Mesothelial cell of epicardium (in vitro differentiated cells): ENCODE data around the gene SSX5. TPM values are rescaled to one million over a fixed set of nuclear protein-coding genes. Genes with fewer than 3 reads are reported as not detected.
"Not testable (repeated sequence)": the region's sequence is repeated elsewhere in the genome, so short reads cannot be mapped to it uniquely, and the experiment has no call there.

Experiments used
- DNase-seq, 2 experiments: peaks; one replicate each; pipeline ENCODE4 v3.0.0; 2021; ENCODE audit warnings: low spot score in 2 of 2; ENCODE audit not compliant: unreplicated experiment in 2 of 2
- H3K27ac Mint-ChIP-seq: 2 replicates; pipeline ENCODE4 v1.8.0; 2021; ENCODE audit warnings: mixed read lengths
- H3K27me3 Mint-ChIP-seq: 2 replicates; pipeline ENCODE4 v1.8.0; 2021; ENCODE audit warnings: low read depth, mixed read lengths
- H3K36me3 Mint-ChIP-seq: 2 replicates; pipeline ENCODE4 v1.8.0; 2021; ENCODE audit warnings: mixed read lengths
- H3K4me1 Mint-ChIP-seq: 2 replicates; pipeline ENCODE4 v1.8.0; 2021; ENCODE audit warnings: mixed read lengths
- H3K4me3 Mint-ChIP-seq: 2 replicates; pipeline ENCODE4 v1.8.0; 2021; ENCODE audit warnings: mild to moderate bottlenecking, moderate library complexity, mixed read lengths
- H3K9me3 Mint-ChIP-seq: 2 replicates; pipeline ENCODE4 v1.8.0; 2021; ENCODE audit warnings: mixed read lengths
- CTCF ChIP-seq: fragments of 200-600 bp; sonication (generic); IDR thresholded peaks from one replicate; pipeline ENCODE4 v1.5.0; 2021; ENCODE audit warnings: antibody characterized with exemption; ENCODE audit not compliant: unreplicated experiment
- total RNA-seq: library from RNA; stranded (reverse); gene quantifications from 3 replicates; pipeline ENCODE4 v1.2.1, GENCODE V29; 2021

The SSX5 gene
- not detected in 3 replicates for total RNA-seq

GRCh38 chrX:48196745-48197201 is at the start of gene SSX5:
SSX5 (minus strand) TSS chrX:48196795; CDS start chrX:48195358, 1,437 bp downstream.
- peaks cover 18% of the 10 kb centered on the region for H3K9me3 Mint-ChIP-seq
- no peaks in the 10 kb centered on the region for H3K27me3 Mint-ChIP-seq
- no peak for TF ChIP-seq CTCF
- DNase-seq = no peak
- no peak within 1 kb of the TSS for H3K4me3 Mint-ChIP-seq
- peaks cover 6% of the 10 kb centered on the region for H3K4me1 Mint-ChIP-seq
- no peak within 1 kb of the TSS for H3K27ac Mint-ChIP-seq
- H3K36me3 Mint-ChIP-seq = no peaks in the 10 kb centered on the region

GRCh38 chrX:48224196-48224595 is 27.6 kb upstream of the SSX5 start:
- peaks cover 21% of the 10 kb centered on the region for H3K9me3 Mint-ChIP-seq
- not testable (repeated sequence) for H3K4me3 Mint-ChIP-seq, H3K36me3 Mint-ChIP-seq, H3K4me1 Mint-ChIP-seq, H3K27me3 Mint-ChIP-seq, DNase-seq, H3K27ac Mint-ChIP-seq

GRCh38 chrX:48214341-48214740 is 17.7 kb upstream of the SSX5 start:
- not testable (repeated sequence) for H3K36me3 Mint-ChIP-seq, H3K27me3 Mint-ChIP-seq, DNase-seq, H3K4me3 Mint-ChIP-seq, H3K4me1 Mint-ChIP-seq, H3K27ac Mint-ChIP-seq
- H3K9me3 Mint-ChIP-seq = peaks cover 28% of the 10 kb centered on the region

GRCh38 chrX:48190024-48190423 is 6.6 kb downstream of the SSX5 start:
- H3K4me3 Mint-ChIP-seq, H3K4me1 Mint-ChIP-seq, DNase-seq, H3K36me3 Mint-ChIP-seq, H3K27ac Mint-ChIP-seq, H3K27me3 Mint-ChIP-seq: not testable (repeated sequence)
- peaks cover 21% of the 10 kb centered on the region for H3K9me3 Mint-ChIP-seq

GRCh38 chrX:48181882-48182281 is 14.7 kb downstream of the SSX5 start:
- H3K4me3 Mint-ChIP-seq, H3K27ac Mint-ChIP-seq, DNase-seq, H3K36me3 Mint-ChIP-seq, H3K4me1 Mint-ChIP-seq: not testable (repeated sequence)
- Mint-ChIP-seq H3K27me3 (peaks cover 12% of the 10 kb centered on the region), H3K9me3 (peaks cover 22% of the 10 kb centered on the region)

- Mint-ChIP-seq H3K4me3 (no peak overlapping the region), H3K9me3 (peaks cover 17% of the 10 kb centered on the region), H3K27me3 (peaks cover 12% of the 10 kb centered on the region), H3K4me1 (no peaks in the 10 kb centered on the region), H3K27ac (no peak overlapping the region), H3K36me3 (no peaks in the 10 kb centered on the region)
- TF ChIP-seq CTCF = no peak
- no peak for DNase-seq
These were observed 15.8 kb downstream of the SSX5 start for GRCh38 chrX:48180811-48181210.

- Mint-ChIP-seq H3K27ac (no peak overlapping the region), H3K9me3 (peaks cover 13% of the 10 kb centered on the region), H3K27me3 (peaks cover 4% of the 10 kb centered on the region), H3K4me3 (no peak overlapping the region), H3K36me3 (no peaks in the 10 kb centered on the region), H3K4me1 (no peaks in the 10 kb centered on the region)
- no peak for DNase-seq
- TF ChIP-seq CTCF = no peak
These were observed 16.9 kb downstream of the SSX5 start for GRCh38 chrX:48179691-48180090.

- not testable (repeated sequence) for H3K36me3 Mint-ChIP-seq, H3K4me3 Mint-ChIP-seq, H3K4me1 Mint-ChIP-seq, H3K27ac Mint-ChIP-seq, DNase-seq
- Mint-ChIP-seq H3K9me3 (peaks cover 20% of the 10 kb centered on the region), H3K27me3 (peaks cover 16% of the 10 kb centered on the region)
These were observed 30.3 kb downstream of the SSX5 start for GRCh38 chrX:48166322-48166721.
